Kidney (tissue), 14 donors: ENCODE measurements around the gene PAX5. TPM values are rescaled to one million over a fixed set of nuclear protein-coding genes. Genes with fewer than 3 reads are reported as not detected.

Experiments
- DNase-seq, 5 donors: peaks; one replicate each; pipeline ENCODE4 v3.0.0-alpha.2; 2013 to 2020
- FAIRE-seq: peaks from 2 replicates; lab custom pipeline; 2012; peaks lifted over from hg19 to GRCh38; lab: Jason Lieb, UNC
- H3K27ac ChIP-seq, 2 donors: one replicate each; pipeline ENCODE4 v1.7.0; 2013; ENCODE audit warnings: low read depth in 2 of 2, low read length in 2 of 2, inconsistent platforms in 1 of 2
- H3K27me3 ChIP-seq: one replicate; pipeline ENCODE4 v1.7.1; 2013; ENCODE audit warnings: low read length, inconsistent platforms; ENCODE audit not compliant: control insufficient read depth, insufficient read depth
- H3K36me3 ChIP-seq, 3 donors: one replicate each; pipeline versions ENCODE4 v1.7.0 to v1.7.1; 2013; ENCODE audit warnings: low read length in 3 of 3, control low read depth in 1 of 3, inconsistent platforms in 1 of 3; ENCODE audit not compliant: insufficient read depth in 3 of 3, control insufficient read depth in 2 of 3
- H3K4me1 ChIP-seq, 3 donors: one replicate each; pipeline versions ENCODE4 v1.7.0 to v1.7.1; 2013; ENCODE audit warnings: low read length in 3 of 3, inconsistent platforms in 1 of 3, low read depth in 1 of 3; ENCODE audit not compliant: control insufficient read depth in 2 of 3, insufficient read depth in 2 of 3
- H3K4me3 ChIP-seq, 3 donors: one replicate each; pipeline versions ENCODE4 v1.7.0 to v1.8.1; 2013; ENCODE audit warnings: low read length in 3 of 3, control low read depth in 1 of 3, inconsistent platforms in 1 of 3
- H3K9ac ChIP-seq, 3 donors: one replicate each; pipeline versions ENCODE4 v1.7.0 to v1.7.1; 2013; ENCODE audit warnings: low read length in 3 of 3, control low read depth in 1 of 3, inconsistent platforms in 1 of 3
- H3K9me3 ChIP-seq, 3 donors: one replicate each; pipeline versions ENCODE4 v1.7.0 to v1.7.1; 2013; ENCODE audit warnings: low read length in 3 of 3, control low read depth in 1 of 3, inconsistent platforms in 1 of 3; ENCODE audit not compliant: control insufficient read depth in 2 of 3, insufficient read depth in 1 of 3
- intact Hi-C: fragments of 100-400 bp; cut with DNase I; formaldehyde crosslinking; loops from one replicate; pipeline ENCODE4 v1.11.1; 2022
- polyA plus RNA-seq: library from polyadenylated mRNA; stranded (reverse); fragments of 350-450 nt; fragmentation: Illumina TruSeq; extraction: RNeasy Lipid Tissue Mini Kit (QIAGEN cat#74804); gene quantifications from one replicate; pipeline ENCODE4 v1.2.3, GENCODE V29; 2014; ENCODE audit warnings: low read depth, low replicate concordance; ENCODE audit not compliant: insufficient read depth
- total RNA-seq: library from RNA; stranded (reverse); fragmentation: NEBNext Ultra II Directional; extraction: Animal tissue kit (Norgen Biotek cat#: 25700); gene quantifications from one replicate; pipeline ENCODE4 v1.2.1, GENCODE V29; 2021
- TF ChIP-seq, protein P1 (sequence below): IDR thresholded peaks from 3 replicates; pipeline ENCODE4 v1.5.1; 2012; ENCODE audit warnings: mild to moderate bottlenecking, moderate library complexity, borderline replicate concordance; ENCODE audit not compliant: insufficient read depth; ENCODE audit errors: extremely low read depth
- donor health status: control.
- donor health status: control.
- donor health status: control.
- donor health status: control.
- donor health status: control.
- donor health status: DM: yes; HTN: yes; CAD: no.
- donor health status: Normal renal cell carcinoma (clear cell type).

Gene PAX5
- total and polyA plus RNA-seq, 2 donors from 2014 or later, result 2.7 TPM; not detected in 1

DNA sequence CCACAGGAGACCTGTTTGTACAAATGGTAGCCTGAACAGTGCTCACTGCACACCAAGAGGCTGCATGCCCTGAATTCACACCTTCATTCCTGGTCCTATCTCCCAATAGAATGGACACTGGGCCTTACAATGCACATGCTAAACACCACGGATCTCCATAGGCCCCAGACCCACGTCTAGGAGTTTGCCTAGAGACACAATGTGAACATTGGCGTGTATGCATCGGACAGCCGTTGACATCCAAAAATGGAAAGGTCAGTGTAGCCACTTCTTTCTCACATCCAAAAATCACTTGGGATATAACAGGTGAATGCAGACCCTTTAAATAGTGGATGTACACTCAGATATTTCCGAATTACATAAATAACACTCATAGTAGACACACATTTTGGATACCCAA is 927 bp downstream of the PAX5 start:
- FAIRE-seq (no peak), DNase-seq (no peak)
- TF ChIP-seq, protein P1, sequence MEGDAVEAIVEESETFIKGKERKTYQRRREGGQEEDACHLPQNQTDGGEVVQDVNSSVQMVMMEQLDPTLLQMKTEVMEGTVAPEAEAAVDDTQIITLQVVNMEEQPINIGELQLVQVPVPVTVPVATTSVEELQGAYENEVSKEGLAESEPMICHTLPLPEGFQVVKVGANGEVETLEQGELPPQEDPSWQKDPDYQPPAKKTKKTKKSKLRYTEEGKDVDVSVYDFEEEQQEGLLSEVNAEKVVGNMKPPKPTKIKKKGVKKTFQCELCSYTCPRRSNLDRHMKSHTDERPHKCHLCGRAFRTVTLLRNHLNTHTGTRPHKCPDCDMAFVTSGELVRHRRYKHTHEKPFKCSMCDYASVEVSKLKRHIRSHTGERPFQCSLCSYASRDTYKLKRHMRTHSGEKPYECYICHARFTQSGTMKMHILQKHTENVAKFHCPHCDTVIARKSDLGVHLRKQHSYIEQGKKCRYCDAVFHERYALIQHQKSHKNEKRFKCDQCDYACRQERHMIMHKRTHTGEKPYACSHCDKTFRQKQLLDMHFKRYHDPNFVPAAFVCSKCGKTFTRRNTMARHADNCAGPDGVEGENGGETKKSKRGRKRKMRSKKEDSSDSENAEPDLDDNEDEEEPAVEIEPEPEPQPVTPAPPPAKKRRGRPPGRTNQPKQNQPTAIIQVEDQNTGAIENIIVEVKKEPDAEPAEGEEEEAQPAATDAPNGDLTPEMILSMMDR, result no peak
- Histone ChIP-seq H3K9me3 (peaks cover 0 to 4% (median 0%) of the 10 kb centered on the region in 3 donors), H3K4me1 (peaks cover 0 to 10% (median 0%) of the 10 kb centered on the region in 3 donors), H3K27ac (no peak overlapping the region), H3K9ac (no peak overlapping the region), H3K36me3 (no peaks in the 10 kb centered on the region), H3K4me3 (no peak overlapping the region), H3K27me3 (peaks cover 84% of the 10 kb centered on the region)
- intact Hi-C loops, result no loop called here

DNA sequence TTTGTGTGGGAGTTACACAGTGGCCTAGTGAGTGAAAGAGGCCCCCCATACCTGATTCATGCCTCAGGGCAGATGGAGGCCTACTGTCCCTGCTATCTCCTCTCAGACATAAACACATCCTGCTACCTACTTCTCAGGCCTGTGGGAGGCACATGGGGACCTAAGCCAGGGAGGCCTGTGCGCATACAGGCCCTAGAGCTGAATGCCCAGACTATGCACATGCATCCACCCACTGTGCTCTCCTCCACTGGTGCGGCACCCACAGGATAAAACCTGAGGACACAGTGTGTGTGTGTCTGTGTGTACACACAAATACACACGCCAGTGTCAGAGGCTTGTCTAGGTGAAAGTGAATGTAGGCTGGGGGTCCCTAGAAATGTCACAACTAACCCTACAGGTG is 1.4 kb downstream of the PAX5 start:
- Histone ChIP-seq H3K4me1 (peaks cover 0 to 10% (median 0%) of the 10 kb centered on the region in 3 donors), H3K27ac (no peak overlapping the region), H3K4me3 (no peak overlapping the region), H3K27me3 (peaks cover 85% of the 10 kb centered on the region), H3K9ac (no peak overlapping the region), H3K9me3 (peaks cover 0 to 4% (median 0%) of the 10 kb centered on the region in 3 donors), H3K36me3 (no peaks in the 10 kb centered on the region)
- no peak for DNase-seq
- TF ChIP-seq, protein P1, result no peak
- FAIRE-seq, result no peak
- intact Hi-C loops, result no loop called here

DNA sequence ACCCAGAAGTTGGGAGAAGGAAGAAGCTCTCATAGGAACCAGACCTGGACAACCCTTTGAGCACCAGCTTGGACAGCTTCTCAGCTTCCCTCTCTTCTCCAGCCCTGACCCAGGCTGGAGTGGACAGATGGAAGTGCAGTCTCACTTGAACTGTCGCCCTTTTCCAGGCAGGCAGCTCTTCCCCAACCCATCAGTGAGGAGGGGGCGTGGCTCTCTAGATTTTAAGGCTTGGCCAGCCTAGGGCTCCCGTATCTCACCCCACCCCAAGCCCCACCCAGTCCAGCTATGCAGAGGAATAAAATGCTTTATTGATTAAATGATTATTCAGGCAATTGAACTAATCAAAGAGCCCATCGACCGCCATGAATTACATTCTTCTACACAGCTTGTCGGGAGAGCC is 2.2 kb downstream of the PAX5 start:
- DNase-seq, result no peak
- Histone ChIP-seq H3K27me3 (peaks cover 77% of the 10 kb centered on the region), H3K9ac (no peak overlapping the region), H3K9me3 (peaks cover 0 to 4% (median 0%) of the 10 kb centered on the region in 3 donors), H3K4me1 (peaks cover 0 to 9% (median 0%) of the 10 kb centered on the region in 3 donors), H3K27ac (no peak overlapping the region), H3K36me3 (no peaks in the 10 kb centered on the region), H3K4me3 (no peak overlapping the region)
- no peak for FAIRE-seq
- intact Hi-C loops, result no loop called here
- TF ChIP-seq, protein P1, result no peak

DNA sequence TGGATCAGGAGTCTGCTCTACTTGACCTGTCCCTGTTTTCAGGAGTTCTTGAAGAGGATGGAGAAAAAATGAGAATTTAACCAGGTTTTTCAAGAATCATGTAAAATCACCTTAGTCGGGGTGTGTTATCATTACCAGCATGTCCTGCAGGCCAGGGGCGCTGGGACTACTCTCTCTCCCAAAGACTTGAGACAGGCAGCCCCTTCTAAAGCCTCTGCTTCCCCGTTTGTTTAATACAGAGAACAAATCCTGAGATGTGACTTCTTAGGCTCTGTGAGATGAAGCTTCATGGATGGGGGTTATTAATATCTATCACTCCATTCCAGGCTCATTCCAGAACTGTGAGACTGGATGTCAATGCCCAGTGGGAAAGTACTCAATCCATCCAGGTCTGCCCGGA is 3.0 kb downstream of the PAX5 start:
- Histone ChIP-seq H3K27ac (no peak overlapping the region), H3K4me3 (no peak overlapping the region), H3K4me1 (peaks cover 0 to 15% (median 0%) of the 10 kb centered on the region in 3 donors), H3K9ac (no peak overlapping the region), H3K36me3 (no peaks in the 10 kb centered on the region), H3K9me3 (peaks cover 0 to 2% (median 0%) of the 10 kb centered on the region in 3 donors), H3K27me3 (peaks cover 72% of the 10 kb centered on the region)
- FAIRE-seq, result no peak
- TF ChIP-seq, protein P1, result no peak
- DNase-seq, result no peak
- intact Hi-C loops, result no loop called here
